Cortex of kidney (tissue), 1 donor: ENCODE measurements around the gene IFIH1.

Source experiments
- DNase-seq: peaks from one replicate; lab custom pipeline; 2025; lab: John Stamatoyannopoulos, UW

Gene IFIH1

GRCh38 chr2:162318328-162319180 is at the start of gene IFIH1:
TSS of gene IFIH1 (minus strand) at chr2:162318684. CDS start at chr2:162318307, 377 bp downstream.
- no peak for DNase-seq

- no peak for DNase-seq
These were observed 46.9 kb upstream of the IFIH1 start for GRCh38 chr2:162365392-162365791.

GRCh38 chr2:162344617-162344950 is 26.1 kb upstream of the IFIH1 start:
- DNase-seq: no peak

- DNase-seq: peak; percentile 46
These were observed 25.5 kb upstream of the IFIH1 start, which contains the start of gene GCA for GRCh38 chr2:162343824-162344616. TSS of gene GCA (plus strand) at chr2:162344132. CDS start at chr2:162344249, 117 bp downstream.

GRCh38 chr2:162343492-162343823 is 25.0 kb upstream of the IFIH1 start:
- no peak for DNase-seq

- DNase-seq: no peak
These were observed 24.4 kb upstream of the IFIH1 start for GRCh38 chr2:162342841-162343240.

GRCh38 chr2:162342321-162342720 is 23.8 kb upstream of the IFIH1 start:
- no peak for DNase-seq

- no peak for DNase-seq
These were observed 22.3 kb upstream of the IFIH1 start for GRCh38 chr2:162340822-162341221.

- no peak for DNase-seq
These were observed 19.4 kb upstream of the IFIH1 start for GRCh38 chr2:162337868-162338267.

- no peak for DNase-seq
These were observed 15.5 kb upstream of the IFIH1 start for GRCh38 chr2:162333968-162334367.

- no peak for DNase-seq
These were observed 12.4 kb upstream of the IFIH1 start for GRCh38 chr2:162330881-162331280.

- DNase-seq: no peak
These were observed 10.1 kb upstream of the IFIH1 start for GRCh38 chr2:162328424-162329157.

GRCh38 chr2:162327806-162328205 is 9.3 kb upstream of the IFIH1 start:
- no peak for DNase-seq

GRCh38 chr2:162327134-162327769 is 8.8 kb upstream of the IFIH1 start:
- DNase-seq: no peak

GRCh38 chr2:162324953-162325352 is 6.5 kb upstream of the IFIH1 start:
- no peak for DNase-seq

GRCh38 chr2:162320864-162321517 is 2.5 kb upstream of the IFIH1 start:
- DNase-seq: no peak

GRCh38 chr2:162317861-162318327 is 590 bp downstream of the IFIH1 start:
- no peak for DNase-seq

- DNase-seq: no peak
These were observed 1.3 kb downstream of the IFIH1 start for GRCh38 chr2:162317058-162317742.

- no peak for DNase-seq
These were observed 1.9 kb downstream of the IFIH1 start for GRCh38 chr2:162316590-162316989.

- no peak for DNase-seq
These were observed 2.5 kb downstream of the IFIH1 start for GRCh38 chr2:162315938-162316337.

GRCh38 chr2:162312853-162313252 is 5.6 kb downstream of the IFIH1 start:
- no peak for DNase-seq
